SU-DHL-6 (cell line): ENCODE results near the gene CCDC27.
A peak's percentile ranks its signal among the peaks of the same experiment; 100 is the strongest.
"Not testable (repeated sequence)": the region's sequence is repeated elsewhere in the genome, so short reads cannot be mapped to it uniquely, and the experiment has no call there.

ENCODE experiments used
- H2AFZ ChIP-seq: fragments of 200-600 bp; sonication (generic); 2 replicates; pipeline ENCODE4 v1.6.1; 2014; ENCODE audit warnings: low read depth, mild to moderate bottlenecking, moderate library complexity, mixed read lengths, antibody characterized with exemption, low read length; ENCODE audit not compliant: severe bottlenecking
- H3F3A ChIP-seq: fragments of 200-600 bp; shearing (Covaris generic); 2 replicates; pipeline ENCODE4 v1.6.0; 2016; ENCODE audit warnings: antibody characterized with exemption, mild to moderate bottlenecking; ENCODE audit not compliant: insufficient read depth
- H3K27ac ChIP-seq: fragments of 200-600 bp; sonication (generic); 2 replicates; pipeline ENCODE4 v1.5.1; 2016; ENCODE audit warnings: low read depth, mild to moderate bottlenecking, low read length, moderate library complexity, mixed read lengths
- H3K27me3 ChIP-seq: fragments of 200-600 bp; sonication (generic), shearing (Covaris generic); 2 replicates; pipeline ENCODE4 v1.6.0; 2014; ENCODE audit warnings: mild to moderate bottlenecking, low read length
- H3K36me3 ChIP-seq: fragments of 200-600 bp; sonication (generic); 2 replicates; pipeline ENCODE4 v1.6.1; 2014; ENCODE audit warnings: mild to moderate bottlenecking, low read length, mixed read lengths
- H3K4me2 ChIP-seq: fragments of 300-600, 200-600 bp; shearing (Covaris generic), sonication (generic); 2 replicates; pipeline ENCODE4 v1.6.0; 2014; ENCODE audit warnings: low read length, low read depth, mild to moderate bottlenecking; ENCODE audit not compliant: poor library complexity, severe bottlenecking
- H3K4me3 ChIP-seq: fragments of 200-600 bp; sonication (generic); 2 replicates; pipeline ENCODE4 v1.5.1; 2014; ENCODE audit warnings: antibody characterized with exemption, low read length, mild to moderate bottlenecking, mixed read lengths; ENCODE audit not compliant: insufficient read depth, poor library complexity, severe bottlenecking
- H3K79me2 ChIP-seq: fragments of 200-600 bp; sonication (generic); 2 replicates; pipeline ENCODE4 v1.6.1; 2014; ENCODE audit warnings: mild to moderate bottlenecking, low read length, moderate library complexity; ENCODE audit not compliant: insufficient read depth
- H3K9ac ChIP-seq: fragments of 200-600 bp; sonication (generic); 2 replicates; pipeline ENCODE4 v1.7.0; 2014; ENCODE audit warnings: mild to moderate bottlenecking, low read length
- H3K9me2 ChIP-seq: fragments of 200-600 bp; sonication (generic); replicated peaks from 2 replicates; pipeline ENCODE4 v1.6.1; 2014; ENCODE audit warnings: low read length; ENCODE audit not compliant: insufficient read depth
- H3K9me3 ChIP-seq: fragments of 200-600 bp; sonication (generic); 2 replicates; pipeline ENCODE4 v1.6.1; 2014; ENCODE audit warnings: low read length, mixed read lengths; ENCODE audit not compliant: insufficient read depth
- H4K20me1 ChIP-seq: fragments of 200-600 bp; sonication (generic); 2 replicates; pipeline ENCODE4 v1.6.1; 2014; ENCODE audit warnings: low read depth, mild to moderate bottlenecking, antibody characterized with exemption, low read length, moderate library complexity, mixed read lengths
- CTCF ChIP-seq: fragments of 200-600 bp; sonication (generic); IDR thresholded peaks from one replicate; pipeline ENCODE4 v1.5.1; 2017; ENCODE audit warnings: antibody characterized with exemption, mild to moderate bottlenecking, low read length, moderate library complexity; ENCODE audit not compliant: insufficient read depth, poor library complexity, severe bottlenecking
- EZH2phosphoT487 ChIP-seq: fragments of 200-600 bp; sonication (generic), shearing (Covaris generic); conservative IDR thresholded peaks from 2 replicates; pipeline ENCODE4 v1.6.1; 2018; ENCODE audit warnings: mild to moderate bottlenecking, antibody characterized with exemption, low read length, moderate library complexity, mixed read lengths

Gene CCDC27

DNA sequence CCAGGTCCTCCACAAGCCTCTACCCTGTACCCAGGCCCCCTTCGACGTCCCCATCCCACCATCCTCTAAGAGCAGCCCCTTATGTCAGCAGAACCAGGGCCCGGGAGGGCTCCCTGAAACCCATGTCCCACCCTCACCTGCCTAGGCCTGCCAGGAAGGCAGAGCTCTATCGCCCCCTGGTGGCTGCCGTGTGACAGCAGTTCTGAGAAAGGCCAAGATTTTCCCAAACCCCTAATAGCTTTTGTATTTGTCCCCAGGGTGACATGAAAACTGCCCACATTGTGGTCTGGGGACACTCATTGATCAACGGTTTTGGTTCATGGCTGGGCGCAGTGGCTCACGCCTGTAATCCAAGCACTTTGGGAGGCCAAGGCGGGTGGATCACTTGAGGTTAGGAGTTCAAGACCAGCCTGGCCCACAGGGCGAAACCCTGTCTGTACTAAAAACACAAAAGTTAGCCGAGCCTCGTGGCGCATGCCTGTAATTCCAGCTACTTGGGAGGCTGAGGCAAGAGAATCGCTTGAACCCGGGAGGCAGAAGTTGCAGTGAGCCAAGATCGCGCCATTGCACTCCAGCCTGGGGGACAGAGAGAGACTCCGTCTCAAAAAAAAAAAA lies 27.7 kb upstream of the CCDC27 start:
- H3F3A ChIP-seq, H3K36me3 ChIP-seq, H3K4me2 ChIP-seq, H4K20me1 ChIP-seq, H3K27ac ChIP-seq, H3K9me2 ChIP-seq, H3K4me3 ChIP-seq, H3K9me3 ChIP-seq, H2AFZ ChIP-seq, H3K27me3 ChIP-seq, H3K9ac ChIP-seq, H3K79me2 ChIP-seq: not testable (repeated sequence)
- TF ChIP-seq CTCF, result peak; percentile 74

- Histone ChIP-seq H3K36me3 (no peaks in the 10 kb centered on the region), H3F3A (no peaks in the 10 kb centered on the region), H3K4me2 (no peak overlapping the region), H3K79me2 (no peaks in the 10 kb centered on the region), H3K9me2 (no peaks in the 10 kb centered on the region), H4K20me1 (no peaks in the 10 kb centered on the region), H3K9me3 (no peaks in the 10 kb centered on the region), H3K4me3 (no peak overlapping the region), H2AFZ (no peak overlapping the region), H3K27me3 (no peaks in the 10 kb centered on the region), H3K9ac (no peak overlapping the region), H3K27ac (no peak overlapping the region)
- TF ChIP-seq EZH2phosphoT487, result no peak
- no peak for TF ChIP-seq CTCF
These were observed 26.9 kb upstream of the CCDC27 start for GRCh38 chr1:3725366-3725765.

DNA sequence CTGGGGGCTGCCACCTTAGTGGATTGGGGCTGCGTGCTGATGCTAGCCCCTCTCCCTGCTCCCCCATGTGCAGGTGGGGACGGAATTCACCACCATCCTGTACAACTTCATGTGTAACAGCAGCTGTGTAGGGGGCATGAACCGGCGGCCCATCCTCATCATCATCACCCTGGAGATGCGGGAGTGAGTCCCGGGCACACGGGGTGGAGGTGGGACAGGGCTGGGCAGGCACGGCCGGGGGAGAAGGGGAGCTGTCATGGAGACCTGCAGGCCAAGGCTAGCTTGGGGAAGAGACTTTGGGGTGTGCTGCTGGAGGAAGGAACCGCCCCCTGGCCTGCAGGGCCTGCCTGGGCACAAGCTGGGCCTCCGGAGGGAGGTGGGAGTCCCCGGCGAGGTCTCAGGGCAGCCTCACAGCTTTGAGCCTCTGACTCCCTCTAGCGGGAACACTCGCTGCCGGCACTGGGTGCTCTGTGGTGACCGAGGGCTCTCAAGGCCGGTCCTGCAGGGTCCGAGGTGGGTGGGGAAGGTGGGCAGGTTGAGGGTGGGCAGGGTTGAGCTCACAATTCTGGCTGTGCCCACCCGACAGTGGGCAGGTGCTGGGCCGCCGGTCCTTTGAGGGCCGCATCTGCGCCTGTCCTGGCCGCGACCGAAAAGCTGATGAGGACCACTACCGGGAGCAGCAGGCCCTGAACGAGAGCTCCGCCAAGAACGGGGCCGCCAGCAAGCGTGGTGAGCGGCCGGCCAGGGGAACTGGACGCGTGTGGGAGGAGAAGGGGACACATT lies 25.0 kb upstream of the CCDC27 start:
- Histone ChIP-seq H2AFZ (no peak overlapping the region), H3K9me2 (no peaks in the 10 kb centered on the region), H3K36me3 (no peaks in the 10 kb centered on the region), H3K4me3 (no peak overlapping the region), H3K27me3 (no peaks in the 10 kb centered on the region), H3K4me2 (no peak overlapping the region), H3K9me3 (no peaks in the 10 kb centered on the region), H3K79me2 (no peaks in the 10 kb centered on the region), H3K27ac (no peak overlapping the region), H3F3A (no peaks in the 10 kb centered on the region), H3K9ac (no peak overlapping the region), H4K20me1 (no peaks in the 10 kb centered on the region)
- no peak for TF ChIP-seq EZH2phosphoT487
- TF ChIP-seq CTCF, result peak; percentile 11
